Measurements from ENCODE around the gene GALK1. TPM values are rescaled to one million over a fixed set of nuclear protein-coding genes. Genes with fewer than 3 reads are reported as not detected.

Gene GALK1
- total and polyA plus RNA-seq, 2 of the 13 experiments (the other 11 are each of a cell fraction or from before 2014, with no cell fraction given) = 59.9 to 93.6 TPM

DNA sequence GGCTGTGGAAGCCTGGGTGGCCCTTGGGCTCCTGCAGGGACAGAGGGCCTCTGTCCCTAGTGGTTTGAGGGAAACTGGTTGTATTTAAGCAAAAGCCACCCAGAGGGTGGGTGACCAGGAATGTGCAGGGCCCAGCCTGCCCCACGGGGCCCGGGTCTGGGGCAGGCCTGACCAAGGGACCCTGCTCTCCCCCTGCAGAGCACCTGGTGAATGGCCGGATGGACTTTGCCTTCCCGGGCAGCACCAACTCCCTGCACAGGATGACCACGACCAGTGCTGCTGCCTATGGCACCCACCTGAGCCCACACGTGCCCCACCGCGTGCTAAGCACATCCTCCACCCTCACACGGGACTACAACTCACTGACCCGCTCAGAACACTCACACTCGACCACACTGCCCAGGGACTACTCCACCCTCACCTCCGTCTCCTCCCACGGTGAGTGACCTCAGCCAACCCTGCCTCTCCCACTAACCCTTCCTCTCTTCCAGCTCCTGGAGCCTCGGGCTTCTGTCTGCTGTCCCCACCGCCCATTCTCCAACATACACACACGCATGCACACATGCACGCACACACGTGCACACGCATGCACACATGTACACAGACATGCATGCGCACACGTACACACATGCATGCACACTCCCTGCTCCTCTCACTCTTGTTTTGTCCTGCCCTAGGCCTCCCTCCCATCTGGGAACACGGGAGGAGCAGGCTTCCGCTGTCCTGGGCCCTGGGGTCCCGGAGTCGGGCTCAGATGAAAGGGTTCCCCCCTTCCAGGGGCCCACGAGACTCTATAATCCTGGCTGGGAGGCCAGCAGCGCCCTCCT, 10.4 kb downstream of the GALK1 start (continued):
- TF ChIP-seq, protein P1, sequence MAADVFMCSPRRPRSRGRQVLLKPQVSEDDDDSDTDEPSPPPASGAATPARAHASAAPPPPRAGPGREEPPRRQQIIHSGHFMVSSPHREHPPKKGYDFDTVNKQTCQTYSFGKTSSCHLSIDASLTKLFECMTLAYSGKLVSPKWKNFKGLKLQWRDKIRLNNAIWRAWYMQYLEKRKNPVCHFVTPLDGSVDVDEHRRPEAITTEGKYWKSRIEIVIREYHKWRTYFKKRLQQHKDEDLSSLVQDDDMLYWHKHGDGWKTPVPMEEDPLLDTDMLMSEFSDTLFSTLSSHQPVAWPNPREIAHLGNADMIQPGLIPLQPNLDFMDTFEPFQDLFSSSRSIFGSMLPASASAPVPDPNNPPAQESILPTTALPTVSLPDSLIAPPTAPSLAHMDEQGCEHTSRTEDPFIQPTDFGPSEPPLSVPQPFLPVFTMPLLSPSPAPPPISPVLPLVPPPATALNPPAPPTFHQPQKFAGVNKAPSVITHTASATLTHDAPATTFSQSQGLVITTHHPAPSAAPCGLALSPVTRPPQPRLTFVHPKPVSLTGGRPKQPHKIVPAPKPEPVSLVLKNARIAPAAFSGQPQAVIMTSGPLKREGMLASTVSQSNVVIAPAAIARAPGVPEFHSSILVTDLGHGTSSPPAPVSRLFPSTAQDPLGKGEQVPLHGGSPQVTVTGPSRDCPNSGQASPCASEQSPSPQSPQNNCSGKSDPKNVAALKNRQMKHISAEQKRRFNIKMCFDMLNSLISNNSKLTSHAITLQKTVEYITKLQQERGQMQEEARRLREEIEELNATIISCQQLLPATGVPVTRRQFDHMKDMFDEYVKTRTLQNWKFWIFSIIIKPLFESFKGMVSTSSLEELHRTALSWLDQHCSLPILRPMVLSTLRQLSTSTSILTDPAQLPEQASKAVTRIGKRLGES (CRISPR knock-in tag; IDR thresholded peaks at IDR 0.05; ENCODE audit: borderline replicate concordance) = no peak
- no peak for TF ChIP-seq ZNF24 (IDR thresholded peaks at IDR 0.05)
- no peak for TF ChIP-seq NFRKB (IDR thresholded peaks at IDR 0.05)
- peak; percentile 66; the same call in 1 of the 2 replicates for TF ChIP-seq ZNF746 (CRISPR knock-in tag; IDR thresholded peaks at IDR 0.05)
- TF ChIP-seq, protein P2, sequence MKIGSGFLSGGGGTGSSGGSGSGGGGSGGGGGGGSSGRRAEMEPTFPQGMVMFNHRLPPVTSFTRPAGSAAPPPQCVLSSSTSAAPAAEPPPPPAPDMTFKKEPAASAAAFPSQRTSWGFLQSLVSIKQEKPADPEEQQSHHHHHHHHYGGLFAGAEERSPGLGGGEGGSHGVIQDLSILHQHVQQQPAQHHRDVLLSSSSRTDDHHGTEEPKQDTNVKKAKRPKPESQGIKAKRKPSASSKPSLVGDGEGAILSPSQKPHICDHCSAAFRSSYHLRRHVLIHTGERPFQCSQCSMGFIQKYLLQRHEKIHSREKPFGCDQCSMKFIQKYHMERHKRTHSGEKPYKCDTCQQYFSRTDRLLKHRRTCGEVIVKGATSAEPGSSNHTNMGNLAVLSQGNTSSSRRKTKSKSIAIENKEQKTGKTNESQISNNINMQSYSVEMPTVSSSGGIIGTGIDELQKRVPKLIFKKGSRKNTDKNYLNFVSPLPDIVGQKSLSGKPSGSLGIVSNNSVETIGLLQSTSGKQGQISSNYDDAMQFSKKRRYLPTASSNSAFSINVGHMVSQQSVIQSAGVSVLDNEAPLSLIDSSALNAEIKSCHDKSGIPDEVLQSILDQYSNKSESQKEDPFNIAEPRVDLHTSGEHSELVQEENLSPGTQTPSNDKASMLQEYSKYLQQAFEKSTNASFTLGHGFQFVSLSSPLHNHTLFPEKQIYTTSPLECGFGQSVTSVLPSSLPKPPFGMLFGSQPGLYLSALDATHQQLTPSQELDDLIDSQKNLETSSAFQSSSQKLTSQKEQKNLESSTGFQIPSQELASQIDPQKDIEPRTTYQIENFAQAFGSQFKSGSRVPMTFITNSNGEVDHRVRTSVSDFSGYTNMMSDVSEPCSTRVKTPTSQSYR (CRISPR knock-in tag; IDR thresholded peaks at IDR 0.05; ENCODE audit: borderline replicate concordance) = peak; percentile 81
- TF ChIP-seq ZNF101 (CRISPR knock-in tag; IDR thresholded peaks at IDR 0.05; ENCODE audit: borderline replicate concordance, low read depth) = 0 out of 2 replicates have a peak, but pooled peaks have one; percentile 60
- no peak for TF ChIP-seq ELF1 (CRISPR knock-in tag; IDR thresholded peaks at IDR 0.05)
- TF ChIP-seq, protein P3, sequence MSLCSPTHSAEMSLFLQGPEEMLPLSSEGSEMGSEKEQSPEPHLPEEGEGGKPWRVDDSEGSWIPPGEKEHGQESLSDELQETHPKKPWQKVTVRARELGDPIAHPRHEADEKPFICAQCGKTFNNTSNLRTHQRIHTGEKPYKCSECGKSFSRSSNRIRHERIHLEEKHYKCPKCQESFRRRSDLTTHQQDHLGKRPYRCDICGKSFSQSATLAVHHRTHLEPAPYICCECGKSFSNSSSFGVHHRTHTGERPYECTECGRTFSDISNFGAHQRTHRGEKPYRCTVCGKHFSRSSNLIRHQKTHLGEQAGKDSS (CRISPR knock-in tag; IDR thresholded peaks at IDR 0.05; ENCODE audit: borderline replicate concordance, low read depth) = peak; percentile 81
- peak; percentile 84; the same call in 1 of the 2 replicates for TF ChIP-seq KLF13 (CRISPR knock-in tag; IDR thresholded peaks at IDR 0.05)
- TF ChIP-seq, protein P4, sequence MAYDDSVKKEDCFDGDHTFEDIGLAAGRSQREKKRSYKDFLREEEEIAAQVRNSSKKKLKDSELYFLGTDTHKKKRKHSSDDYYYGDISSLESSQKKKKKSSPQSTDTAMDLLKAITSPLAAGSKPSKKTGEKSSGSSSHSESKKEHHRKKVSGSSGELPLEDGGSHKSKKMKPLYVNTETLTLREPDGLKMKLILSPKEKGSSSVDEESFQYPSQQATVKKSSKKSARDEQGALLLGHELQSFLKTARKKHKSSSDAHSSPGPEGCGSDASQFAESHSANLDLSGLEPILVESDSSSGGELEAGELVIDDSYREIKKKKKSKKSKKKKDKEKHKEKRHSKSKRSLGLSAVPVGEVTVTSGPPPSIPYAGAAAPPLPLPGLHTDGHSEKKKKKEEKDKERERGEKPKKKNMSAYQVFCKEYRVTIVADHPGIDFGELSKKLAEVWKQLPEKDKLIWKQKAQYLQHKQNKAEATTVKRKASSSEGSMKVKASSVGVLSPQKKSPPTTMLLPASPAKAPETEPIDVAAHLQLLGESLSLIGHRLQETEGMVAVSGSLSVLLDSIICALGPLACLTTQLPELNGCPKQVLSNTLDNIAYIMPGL (CRISPR knock-in tag; IDR thresholded peaks at IDR 0.05; ENCODE audit: borderline replicate concordance in 1 of 2, low read depth in 1 of 2) = peak; percentile 41 to 86; a peak in 3 of 4 replicates
- TF ChIP-seq ZSCAN12 (CRISPR knock-in tag; IDR thresholded peaks at IDR 0.05) = no peak
- peak; percentile 30 for TF ChIP-seq HOXA5 (CRISPR knock-in tag; IDR thresholded peaks at IDR 0.05)
- TF ChIP-seq ZNF781 (CRISPR knock-in tag; IDR thresholded peaks at IDR 0.05; ENCODE audit: borderline replicate concordance, not compliant biosample characterization) = no peak
- no peak; the same call in 1 of the 2 replicates for TF ChIP-seq ZNF124 (CRISPR knock-in tag; IDR thresholded peaks at IDR 0.05)
- TF ChIP-seq, protein P5, sequence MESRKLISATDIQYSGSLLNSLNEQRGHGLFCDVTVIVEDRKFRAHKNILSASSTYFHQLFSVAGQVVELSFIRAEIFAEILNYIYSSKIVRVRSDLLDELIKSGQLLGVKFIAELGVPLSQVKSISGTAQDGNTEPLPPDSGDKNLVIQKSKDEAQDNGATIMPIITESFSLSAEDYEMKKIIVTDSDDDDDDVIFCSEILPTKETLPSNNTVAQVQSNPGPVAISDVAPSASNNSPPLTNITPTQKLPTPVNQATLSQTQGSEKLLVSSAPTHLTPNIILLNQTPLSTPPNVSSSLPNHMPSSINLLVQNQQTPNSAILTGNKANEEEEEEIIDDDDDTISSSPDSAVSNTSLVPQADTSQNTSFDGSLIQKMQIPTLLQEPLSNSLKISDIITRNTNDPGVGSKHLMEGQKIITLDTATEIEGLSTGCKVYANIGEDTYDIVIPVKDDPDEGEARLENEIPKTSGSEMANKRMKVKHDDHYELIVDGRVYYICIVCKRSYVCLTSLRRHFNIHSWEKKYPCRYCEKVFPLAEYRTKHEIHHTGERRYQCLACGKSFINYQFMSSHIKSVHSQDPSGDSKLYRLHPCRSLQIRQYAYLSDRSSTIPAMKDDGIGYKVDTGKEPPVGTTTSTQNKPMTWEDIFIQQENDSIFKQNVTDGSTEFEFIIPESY (CRISPR knock-in tag; IDR thresholded peaks at IDR 0.05) = peak; percentile 29; the same call in 1 of the 2 replicates
- TF ChIP-seq RBM39 (IDR thresholded peaks at IDR 0.05; ENCODE audit: low read depth, low read length, poor library complexity, severe bottlenecking) = no peak
- TF ChIP-seq TSC22D2 (CRISPR knock-in tag; IDR thresholded peaks at IDR 0.05; ENCODE audit: borderline replicate concordance) = 0 out of 2 replicates have a peak, but pooled peaks have one; percentile 33

Measured in HepG2 (cell line).